K562 (cell line): ENCODE measurements around the gene HCST. TPM values are rescaled to one million over a fixed set of nuclear protein-coding genes. Genes with fewer than 3 reads are reported as not detected.

Experiments
- ATAC-seq: fragments of 200-7000 bp; cut with Tn5 transposase; 3 replicates; pipeline ENCODE4 v1.9.1; 2020; ENCODE audit warnings: moderate library complexity
- BruUV-seq: library from RNA; stranded (reverse); fragments of 400-500 nt; replicated peaks from 2 replicates; lab custom pipeline; 2021; lab: Mats Ljungman, UMichigan
- CTCF ChIA-PET: fragments of 300-600 bp; formaldehyde crosslinking; extraction: SDS; loops from one replicate; lab custom pipeline; 2021; ENCODE audit warnings: low intra/inter-chr PET ratio; lab: Yijun Ruan, JAX
- POLR2A ChIA-PET: fragments of 300-600, 350-650 bp; sonication (Branson Sonifier 250); formaldehyde crosslinking; extraction: SDS; loops from one replicate; lab custom pipeline; 2021; ENCODE audit warnings: antibody characterized with exemption, inconsistent platforms; lab: Yijun Ruan, JAX
- DNase-seq, 4 experiments: peaks; one replicate each; pipeline versions ENCODE4 v3.0.0 to v3.0.0-alpha.2; 2011 to 2018; ENCODE audit warnings: low spot score in 3 of 4, mixed read lengths in 3 of 4; ENCODE audit errors: extremely low read depth in 1 of 4
- FAIRE-seq: peaks from 2 replicates; lab custom pipeline; 2011; peaks lifted over from hg19 to GRCh38; lab: Jason Lieb, UNC
- H2AFZ ChIP-seq: 2 replicates; pipeline ENCODE4 v1.6.0; 2011; ENCODE audit warnings: low read depth, low read length, control low read depth, inconsistent platforms
- H3K27ac ChIP-seq: fragments of 200-600 bp; 3 replicates; pipeline ENCODE4 v1.8.0; 2011; ENCODE audit warnings: low read depth, mild to moderate bottlenecking, control low read depth, inconsistent platforms, low read length, moderate library complexity, mixed read lengths; ENCODE audit errors: extremely low read depth
- H3K27me3 ChIP-seq, 2 experiments: fragments of 300-600 bp in 1 of 2; 2 replicates in 1 of 2; 3 replicates in 1 of 2; pipeline versions ENCODE4 v1.6.0 to v1.8.0; 2011; ENCODE audit warnings: inconsistent platforms in 2 of 2, low read length in 2 of 2, mild to moderate bottlenecking in 1 of 2, mixed read lengths in 1 of 2, moderate library complexity in 1 of 2; ENCODE audit not compliant: control insufficient read depth in 2 of 2, insufficient read depth in 2 of 2
- H3K36me3 ChIP-seq: fragments of 300-600 bp; 3 replicates; pipeline ENCODE4 v1.8.0; 2011; ENCODE audit warnings: mild to moderate bottlenecking, low read length, inconsistent platforms; ENCODE audit not compliant: control insufficient read depth, insufficient read depth
- H3K4me1 ChIP-seq, 2 experiments: fragments of 200-600 bp in 1 of 2; replicated peaks in 1 of 2; 2 replicates in 1 of 2; 3 replicates in 1 of 2; pipeline versions ENCODE4 v1.5.1 to v1.8.0; 2011; ENCODE audit warnings: inconsistent platforms in 2 of 2, low read length in 2 of 2, mild to moderate bottlenecking in 1 of 2, mixed read lengths in 1 of 2, moderate library complexity in 1 of 2; ENCODE audit not compliant: control insufficient read depth in 2 of 2, insufficient read depth in 2 of 2
- H3K4me2 ChIP-seq: 2 replicates; pipeline ENCODE4 v1.6.1; 2011; ENCODE audit warnings: low read length, control low read depth, inconsistent platforms, mixed read lengths; ENCODE audit not compliant: insufficient read depth
- H3K4me3 ChIP-seq: fragments of 200-600 bp; sonication (generic), shearing (Covaris generic); 2 replicates; pipeline ENCODE4 v1.5.1; 2016; ENCODE audit warnings: control low read depth, inconsistent platforms
- H3K79me2 ChIP-seq: fragments of 200-600 bp; 3 replicates; pipeline ENCODE4 v1.8.0; 2011; ENCODE audit warnings: low read length, inconsistent platforms; ENCODE audit not compliant: control insufficient read depth, insufficient read depth
- H3K9ac ChIP-seq, 2 experiments: 2 replicates each; pipeline versions ENCODE4 v1.6.0 to v1.6.1; 2011; ENCODE audit warnings: low read depth in 2 of 2, low read length in 2 of 2, control low read depth in 1 of 2, inconsistent platforms in 1 of 2, mild to moderate bottlenecking in 1 of 2, mixed read lengths in 1 of 2; ENCODE audit not compliant: insufficient read depth in 1 of 2
- H3K9me1 ChIP-seq: one replicate; pipeline ENCODE4 v1.6.0; 2011; ENCODE audit warnings: inconsistent platforms, mild to moderate bottlenecking, low read length, moderate library complexity; ENCODE audit not compliant: control insufficient read depth, insufficient read depth
- H3K9me3 ChIP-seq: replicated peaks from 2 replicates; pipeline ENCODE4 v1.5.1; 2011; ENCODE audit warnings: low read depth, low read length, inconsistent platforms; ENCODE audit not compliant: control insufficient read depth, insufficient read depth
- H4K20me1 ChIP-seq: replicated peaks from 2 replicates; pipeline ENCODE4 v1.6.1; 2011; ENCODE audit warnings: low read length, inconsistent platforms, mixed read lengths; ENCODE audit not compliant: control insufficient read depth, insufficient read depth
- BHLHE40 ChIP-seq: IDR thresholded peaks from 2 replicates; pipeline ENCODE4 v1.6.1; 2011; ENCODE audit warnings: low read length, improper control_type of control experiment
- KDM1A ChIP-seq, 2 experiments: fragments of 450-650 bp; IDR thresholded peaks; 2 replicates each; pipeline ENCODE4 v1.6.1; 2016; ENCODE audit warnings: mild to moderate bottlenecking in 2 of 2
- MEF2D ChIP-seq: conservative IDR thresholded peaks from 2 replicates; pipeline ENCODE4 v1.6.1; 2016; ENCODE audit warnings: low read depth, missing genetic modification characterization, missing compliant biosample characterization
- PYGO2 ChIP-seq: fragments of 450-650 bp; IDR thresholded peaks from 2 replicates; pipeline ENCODE4 v1.6.1; 2016; ENCODE audit warnings: mild to moderate bottlenecking, missing genetic modification characterization, moderate library complexity, missing compliant biosample characterization
- ZBTB7A ChIP-seq: IDR thresholded peaks from 2 replicates; pipeline ENCODE4 v1.6.1; 2011; ENCODE audit warnings: low read depth, mild to moderate bottlenecking, low read length, moderate library complexity, borderline replicate concordance; ENCODE audit not compliant: control insufficient read depth
- ZFP36 ChIP-seq: fragments of 150-350 bp; IDR thresholded peaks from 2 replicates; pipeline ENCODE4 v1.6.1; 2018; ENCODE audit warnings: low read length, low read depth; ENCODE audit not compliant: partially characterized antibody
- ZNF57 ChIP-seq: fragments of 450-650 bp; formaldehyde crosslinking; IDR thresholded peaks from 2 replicates; pipeline ENCODE4 v1.4.0; 2020; ENCODE audit warnings: mild to moderate bottlenecking, moderate library complexity
- WGBS: fragments of 100-300 bp; shearing (Covaris generic); methylation state at CpG from one replicate; pipeline ENCODE4 v1.1.6; 2016; ENCODE audit warnings: low coverage, mixed read lengths; ENCODE audit not compliant: insufficient coverage; ENCODE audit errors: missing lambda C conversion rate; 5-methylcytosine and 5-hydroxymethylcytosine counted together
- in situ Hi-C: fragments of 300-500 bp; cut with MboI; formaldehyde crosslinking; loops from 4 replicates; pipeline ENCODE4 v1.15.0; 2018; ENCODE audit warnings: inconsistent platforms, mixed read lengths
- intact Hi-C: fragments of 100-400 bp; cut with micrococcal nuclease; formaldehyde crosslinking; loops from 2 replicates; pipeline ENCODE4 v1.14.2; 2022
- polyA plus RNA-seq, 8 experiments: library from polyadenylated mRNA; depleted of rRNA in 4 of 8; stranded (reverse) in 5 of 8; unstranded in 3 of 8; fragments of >200 nt; fragmentation: Nextera tagmentation in 2 of 8; fragmentation: Illumina TruSeq in 1 of 8; extraction: Ambion mirVana in 2 of 8; extraction: Trizol in 1 of 8; gene quantifications; 2 replicates each; pipeline versions ENCODE4 v1.2.1 to v1.2.3, GENCODE V29; 2011 to 2014; ENCODE audit warnings: inconsistent platforms in 1 of 8, missing spikeins in 1 of 8
- total RNA-seq, 7 experiments: library from RNA; depleted of rRNA in 6 of 7; stranded (reverse); fragments of >200 nt in 6 of 7; fragmentation: Illumina TruSeq in 2 of 7; extraction: Trizol in 2 of 7; gene quantifications; 2 replicates each; pipeline versions ENCODE4 v1.2.1 to v1.2.3, GENCODE V29; 2011 to 2021; ENCODE audit warnings: low replicate concordance in 1 of 7
- TF ChIP-seq, protein P1 (sequence below), 3 experiments: IDR thresholded peaks in 2 of 3; conservative IDR thresholded peaks in 1 of 3; 2 replicates each; pipeline ENCODE4 v1.5.1; 2011 to 2012; ENCODE audit warnings: low read length in 3 of 3, mild to moderate bottlenecking in 3 of 3, control low read depth in 2 of 3, improper control_type of control experiment in 1 of 3, inconsistent platforms in 1 of 3, low read depth in 1 of 3, mixed read lengths in 1 of 3, moderate library complexity in 1 of 3; ENCODE audit not compliant: insufficient read depth in 2 of 3
- TF ChIP-seq, protein P2 (sequence below): sonication (generic); formaldehyde crosslinking; IDR thresholded peaks from 2 replicates; pipeline ENCODE4 v1.8.1; 2022; ENCODE audit warnings: missing genetic modification reagents
- TF ChIP-seq, protein P3 (sequence below): sonication (generic); formaldehyde crosslinking; IDR thresholded peaks from 2 replicates; pipeline ENCODE4 v1.4.0; 2020; ENCODE audit warnings: mild to moderate bottlenecking, missing genetic modification reagents

The HCST gene
- total and polyA plus RNA-seq, 9 of the 15 experiments (the other 6 are each of a cell fraction or from before 2014, with no cell fraction given) = 0.29 to 1.9 (median 0.95) TPM; not detected in 2

DNA sequence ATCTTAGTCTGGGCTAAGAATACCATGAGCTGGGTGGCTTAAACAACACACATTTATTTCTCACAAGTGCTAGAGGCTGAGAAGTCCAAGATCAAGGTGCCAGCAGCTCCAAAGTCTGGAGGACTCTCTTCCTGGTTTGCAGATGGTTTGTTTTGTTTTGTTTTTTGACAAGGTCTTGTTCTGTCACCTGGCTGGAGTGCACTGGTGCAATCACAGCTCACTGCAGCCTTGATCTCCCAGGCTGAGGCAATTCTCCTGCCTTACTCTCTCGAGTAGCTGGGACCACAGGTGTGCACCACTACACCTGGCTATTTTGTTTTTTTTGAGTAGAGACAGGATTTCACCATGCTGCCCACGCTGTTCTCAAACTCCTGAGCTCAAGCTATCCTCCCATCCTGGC lies 18.4 kb upstream of the HCST start:
- H3K36me3 ChIP-seq = peaks cover 11% of the 10 kb centered on the region; the same call in 1 of the 3 replicates
- ChIA-PET POLR2A (interaction anchor here (0.6 to 1.4 kb wide), 5 partner anchors 8 to 136 kb away, joined by 3 to 5 read pairs (median 3); partner anchors contain the start of gene LIN37), CTCF (interaction anchor here (1.1 kb wide), 1 partner anchor 47 kb away, joined by 5 read pairs; no protein-coding TSS in a partner anchor)
- H2AFZ ChIP-seq = no peak overlapping the region
- in situ Hi-C loops (no loop called here), intact Hi-C loops (no loop called here)
- no peak overlapping the region for H3K27ac ChIP-seq
- H3K9me1 ChIP-seq = no peaks in the 10 kb centered on the region
- peaks cover 2 to 4% of the 10 kb centered on the region in 2 experiments; a peak in 3 of 5 replicates for H3K27me3 ChIP-seq
- H3K9me3 ChIP-seq = no peaks in the 10 kb centered on the region
- H3K4me2 ChIP-seq = no peak overlapping the region
- peaks cover 4% of the 10 kb centered on the region; the same call in 1 of the 2 replicates for H4K20me1 ChIP-seq
- H3K4me3 ChIP-seq = no peak overlapping the region
- ATAC-seq (no peak), DNase-seq (no peak), FAIRE-seq (no peak)
- H3K4me1 ChIP-seq = peaks cover 8 to 11% of the 10 kb centered on the region in 2 experiments; a peak in 4 of 5 replicates
- no peaks in the 10 kb centered on the region for H3K79me2 ChIP-seq
- WGBS = 0% methylated on average over 2 of the region's 2 CpGs
- BruUV-seq = no TSS peak
- H3K9ac ChIP-seq = no peak overlapping the region
- TF ChIP-seq ZNF57 (CRISPR knock-in tag) (no peak), MEF2D (tag) (no peak), BHLHE40 (no peak), KDM1A (IDR thresholded peaks at IDR 0.05) (no peak), PYGO2 (no peak), ZBTB7A (no peak), ZFP36 (no peak)
- TF ChIP-seq, protein P1, sequence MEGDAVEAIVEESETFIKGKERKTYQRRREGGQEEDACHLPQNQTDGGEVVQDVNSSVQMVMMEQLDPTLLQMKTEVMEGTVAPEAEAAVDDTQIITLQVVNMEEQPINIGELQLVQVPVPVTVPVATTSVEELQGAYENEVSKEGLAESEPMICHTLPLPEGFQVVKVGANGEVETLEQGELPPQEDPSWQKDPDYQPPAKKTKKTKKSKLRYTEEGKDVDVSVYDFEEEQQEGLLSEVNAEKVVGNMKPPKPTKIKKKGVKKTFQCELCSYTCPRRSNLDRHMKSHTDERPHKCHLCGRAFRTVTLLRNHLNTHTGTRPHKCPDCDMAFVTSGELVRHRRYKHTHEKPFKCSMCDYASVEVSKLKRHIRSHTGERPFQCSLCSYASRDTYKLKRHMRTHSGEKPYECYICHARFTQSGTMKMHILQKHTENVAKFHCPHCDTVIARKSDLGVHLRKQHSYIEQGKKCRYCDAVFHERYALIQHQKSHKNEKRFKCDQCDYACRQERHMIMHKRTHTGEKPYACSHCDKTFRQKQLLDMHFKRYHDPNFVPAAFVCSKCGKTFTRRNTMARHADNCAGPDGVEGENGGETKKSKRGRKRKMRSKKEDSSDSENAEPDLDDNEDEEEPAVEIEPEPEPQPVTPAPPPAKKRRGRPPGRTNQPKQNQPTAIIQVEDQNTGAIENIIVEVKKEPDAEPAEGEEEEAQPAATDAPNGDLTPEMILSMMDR (IDR thresholded peaks at IDR 0.05 in 2 of 3, conservative IDR thresholded peaks at IDR 0.05 in 1 of 3; ENCODE audit: insufficient read depth in 2 of 3, low read depth in 1 of 3, low read length in 3 of 3) = no peak
- TF ChIP-seq, protein P2, sequence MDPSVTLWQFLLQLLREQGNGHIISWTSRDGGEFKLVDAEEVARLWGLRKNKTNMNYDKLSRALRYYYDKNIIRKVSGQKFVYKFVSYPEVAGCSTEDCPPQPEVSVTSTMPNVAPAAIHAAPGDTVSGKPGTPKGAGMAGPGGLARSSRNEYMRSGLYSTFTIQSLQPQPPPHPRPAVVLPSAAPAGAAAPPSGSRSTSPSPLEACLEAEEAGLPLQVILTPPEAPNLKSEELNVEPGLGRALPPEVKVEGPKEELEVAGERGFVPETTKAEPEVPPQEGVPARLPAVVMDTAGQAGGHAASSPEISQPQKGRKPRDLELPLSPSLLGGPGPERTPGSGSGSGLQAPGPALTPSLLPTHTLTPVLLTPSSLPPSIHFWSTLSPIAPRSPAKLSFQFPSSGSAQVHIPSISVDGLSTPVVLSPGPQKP = no peak
- TF ChIP-seq, protein P3, sequence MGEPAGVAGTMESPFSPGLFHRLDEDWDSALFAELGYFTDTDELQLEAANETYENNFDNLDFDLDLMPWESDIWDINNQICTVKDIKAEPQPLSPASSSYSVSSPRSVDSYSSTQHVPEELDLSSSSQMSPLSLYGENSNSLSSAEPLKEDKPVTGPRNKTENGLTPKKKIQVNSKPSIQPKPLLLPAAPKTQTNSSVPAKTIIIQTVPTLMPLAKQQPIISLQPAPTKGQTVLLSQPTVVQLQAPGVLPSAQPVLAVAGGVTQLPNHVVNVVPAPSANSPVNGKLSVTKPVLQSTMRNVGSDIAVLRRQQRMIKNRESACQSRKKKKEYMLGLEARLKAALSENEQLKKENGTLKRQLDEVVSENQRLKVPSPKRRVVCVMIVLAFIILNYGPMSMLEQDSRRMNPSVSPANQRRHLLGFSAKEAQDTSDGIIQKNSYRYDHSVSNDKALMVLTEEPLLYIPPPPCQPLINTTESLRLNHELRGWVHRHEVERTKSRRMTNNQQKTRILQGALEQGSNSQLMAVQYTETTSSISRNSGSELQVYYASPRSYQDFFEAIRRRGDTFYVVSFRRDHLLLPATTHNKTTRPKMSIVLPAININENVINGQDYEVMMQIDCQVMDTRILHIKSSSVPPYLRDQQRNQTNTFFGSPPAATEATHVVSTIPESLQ (CRISPR knock-in tag) = no peak
- TF ChIP-seq, all 486 proteins: peak for 0
